ENCODE results near the gene SOCS3.
"Not testable (repeated sequence)": the region's sequence is repeated elsewhere in the genome, so short reads cannot be mapped to it uniquely, and the experiment has no call there.

The SOCS3 gene

GRCh38 chr17:78347453-78347852 lies 12.4 kb downstream of the SOCS3 start:
- no peak for DNase-seq

- DNase-seq = no peak
Observed at GRCh38 chr17:78346605-78347250, 13.1 kb downstream of the SOCS3 start.

DNA sequence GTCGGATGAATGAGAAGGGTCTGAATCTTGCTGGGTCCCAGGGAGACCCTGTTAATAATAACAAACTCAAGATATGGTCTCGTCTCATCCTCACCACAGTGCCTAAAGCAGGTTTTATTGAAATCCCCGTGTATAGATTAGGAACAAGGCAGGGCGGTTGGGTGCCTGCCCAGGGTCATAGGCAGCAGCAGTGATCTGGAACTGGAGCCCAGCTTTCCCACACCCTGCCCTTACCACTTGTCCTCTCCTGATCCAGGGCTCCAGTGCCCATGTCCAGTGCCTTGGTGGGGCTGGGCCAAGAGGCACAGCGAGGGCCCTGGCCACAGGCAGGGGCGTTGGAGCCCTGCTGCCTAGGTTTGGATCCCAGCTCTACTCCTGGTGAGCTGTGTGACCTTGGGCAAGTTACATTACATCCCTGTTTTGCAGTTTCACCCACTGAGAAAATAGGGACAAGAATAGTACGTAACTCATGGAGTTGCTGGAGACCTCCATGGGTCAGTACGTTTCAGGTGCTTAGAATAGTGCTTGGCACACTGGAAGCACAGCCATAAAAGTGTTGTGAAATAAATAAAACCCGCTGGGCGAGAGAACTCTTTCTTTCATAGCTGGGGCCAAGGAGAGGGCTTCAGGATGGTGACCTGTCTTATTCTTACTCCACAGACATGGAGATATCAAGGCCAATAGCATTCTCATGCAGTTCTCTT lies 13.9 kb downstream of the SOCS3 start:
- DNase-seq = no peak

GRCh38 chr17:78345172-78345571 lies 14.7 kb downstream of the SOCS3 start:
- no peak for DNase-seq

DNA sequence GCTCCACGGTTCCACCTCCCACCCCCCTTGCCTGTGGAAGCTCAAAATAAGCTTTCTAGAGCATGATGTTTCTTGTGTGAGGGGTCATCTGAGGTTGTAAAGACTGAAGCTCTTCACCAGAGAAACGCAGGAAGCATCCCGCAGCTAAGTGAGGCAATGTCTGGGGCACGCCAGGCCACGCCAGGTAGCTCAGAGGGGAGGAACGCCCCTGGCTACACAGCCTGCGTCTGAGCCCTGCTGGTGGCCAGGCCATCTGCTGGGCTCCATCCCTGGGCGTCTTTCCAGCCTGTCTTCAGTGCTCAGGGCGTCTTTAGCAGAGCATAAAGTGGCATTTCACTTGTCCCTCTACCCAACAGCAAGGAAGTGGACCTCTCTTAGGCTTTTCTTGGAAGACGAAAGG lies 15.2 kb downstream of the SOCS3 start:
- no peak for DNase-seq

- peak; percentile 65 for DNase-seq
Observed at GRCh38 chr17:78343543-78344201, 16.2 kb downstream of the SOCS3 start.

- peak; percentile 57 for DNase-seq
Observed at GRCh38 chr17:78343187-78343542, 16.7 kb downstream of the SOCS3 start.

- peak; percentile 66 for DNase-seq
Observed at GRCh38 chr17:78342449-78343186, 17.3 kb downstream of the SOCS3 start.

- DNase-seq = peak; percentile 89
Observed at GRCh38 chr17:78341559-78342448, 18.1 kb downstream of the SOCS3 start.

GRCh38 chr17:78340183-78340955 lies 19.5 kb downstream of the SOCS3 start:
- no peak for DNase-seq

DNA sequence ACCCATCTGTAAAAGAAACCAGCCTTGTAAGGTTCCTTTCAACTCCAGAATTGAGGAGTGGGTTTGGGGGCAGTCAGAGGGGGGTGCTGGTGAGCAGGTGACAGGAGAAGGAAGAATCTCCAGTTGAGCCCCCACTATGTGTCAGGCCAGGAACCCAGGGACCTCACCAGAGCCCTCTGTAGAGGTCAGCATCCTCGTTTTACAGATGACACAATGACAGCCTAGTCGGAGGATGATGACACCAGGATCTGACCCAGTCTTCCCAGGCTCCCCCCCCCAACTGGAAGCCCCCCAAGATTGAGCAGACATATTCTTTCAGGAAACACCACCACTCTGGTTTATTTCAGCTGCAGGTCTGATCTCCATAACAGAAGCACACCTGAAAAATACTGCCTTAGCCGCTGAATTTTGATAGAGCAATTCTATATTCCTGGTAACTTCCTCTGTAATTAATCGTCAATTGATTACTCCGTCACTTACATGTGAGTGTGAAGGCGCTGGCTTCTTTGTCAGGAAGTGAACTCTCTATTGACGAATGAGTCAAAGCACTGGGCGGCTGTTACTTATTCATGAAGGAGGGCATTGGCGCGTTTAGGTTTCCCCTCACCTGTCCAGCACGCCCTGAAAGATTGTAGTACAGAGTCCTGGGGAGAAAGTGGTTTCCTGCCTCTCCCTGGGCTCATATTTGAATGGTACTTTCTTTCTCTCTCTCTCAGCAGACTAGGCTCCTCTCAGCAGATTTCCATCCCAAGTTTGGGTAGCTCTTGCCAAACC lies 21.2 kb downstream of the SOCS3 start:
- no peak for DNase-seq

DNA sequence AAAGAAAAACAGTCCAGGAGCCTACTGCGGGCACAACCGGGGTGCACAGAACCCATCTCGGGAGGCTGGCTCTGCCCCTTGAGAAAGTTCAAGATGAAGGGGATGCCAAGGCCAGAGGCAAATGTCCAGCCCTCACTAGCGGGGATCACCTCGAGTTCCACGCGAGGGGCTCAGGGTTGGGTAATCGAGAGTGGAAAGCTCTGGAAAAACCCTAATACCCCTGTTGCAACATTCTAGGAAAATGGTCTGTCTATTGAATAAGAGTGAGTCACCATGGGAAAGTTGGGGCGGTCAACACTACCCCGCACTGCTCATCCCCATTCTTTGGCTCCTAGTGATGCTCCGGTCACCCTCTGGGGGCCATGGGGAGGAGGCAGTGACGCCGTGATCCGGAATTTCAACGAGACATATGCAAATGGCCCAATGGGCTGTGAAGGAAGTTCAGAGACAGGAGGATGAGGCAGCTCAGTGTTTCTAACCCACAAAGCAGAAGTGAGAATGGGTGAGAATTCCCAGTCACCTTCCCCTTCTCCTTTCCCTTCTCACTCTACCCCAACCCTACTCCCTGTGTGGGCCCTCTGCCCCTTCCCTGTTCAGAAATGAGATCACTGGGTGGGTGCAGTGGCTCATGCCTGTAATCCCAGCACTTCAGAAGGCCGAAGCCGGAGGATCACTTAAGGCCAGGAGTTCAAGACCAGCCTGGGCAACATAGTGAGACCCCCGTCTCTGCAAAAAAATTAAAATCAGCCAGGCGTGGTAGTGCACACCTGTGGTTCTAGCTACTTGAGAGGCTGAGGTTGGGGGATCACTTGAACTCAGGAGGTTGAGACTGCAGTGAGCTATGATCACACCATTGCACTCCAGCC lies 22.4 kb downstream of the SOCS3 start:
- no peak for DNase-seq

DNA sequence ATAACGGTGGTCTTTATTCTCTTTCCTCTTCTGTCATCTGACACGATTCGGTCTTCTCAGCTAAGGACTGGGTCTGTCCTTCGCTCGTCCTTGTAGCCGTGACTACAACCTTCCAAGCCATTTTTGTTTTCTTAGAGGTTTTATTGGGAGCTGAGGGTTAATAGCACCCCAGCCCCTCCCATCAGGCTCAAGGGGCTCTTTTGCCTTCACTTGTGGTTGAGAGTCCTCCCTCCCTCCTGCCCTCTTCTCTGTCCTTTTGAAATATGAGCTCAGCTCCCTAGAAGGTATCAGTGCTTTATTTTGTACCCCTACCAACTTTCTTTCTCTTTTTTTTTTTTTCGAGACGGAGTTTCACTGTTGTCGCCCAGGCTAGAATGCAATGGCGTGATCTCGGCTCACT lies 24.7 kb downstream of the SOCS3 start:
- no peak for DNase-seq

DNA sequence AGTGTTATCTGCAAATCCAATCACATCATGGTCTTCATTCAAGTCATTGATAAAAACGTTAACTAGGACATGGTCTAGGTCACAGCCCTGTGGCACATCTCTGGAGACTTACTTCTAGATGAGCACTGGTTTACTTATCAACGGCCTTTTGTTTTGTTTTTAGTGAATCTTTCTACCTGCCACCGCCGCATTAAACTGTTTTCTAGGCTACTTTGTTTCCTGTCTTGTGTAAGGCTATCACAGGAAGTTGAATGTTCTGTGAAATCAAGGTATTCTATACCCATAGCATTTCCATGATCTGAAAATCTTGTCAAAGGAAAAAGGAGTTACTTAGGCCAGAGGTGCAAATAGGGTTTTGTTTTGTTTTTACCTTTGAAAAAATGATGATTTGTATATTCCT lies 26.9 kb downstream of the SOCS3 start:
- DNase-seq = no peak

- not testable (repeated sequence) for DNase-seq
Observed at GRCh38 chr17:78331355-78331754, 28.5 kb downstream of the SOCS3 start.

DNA sequence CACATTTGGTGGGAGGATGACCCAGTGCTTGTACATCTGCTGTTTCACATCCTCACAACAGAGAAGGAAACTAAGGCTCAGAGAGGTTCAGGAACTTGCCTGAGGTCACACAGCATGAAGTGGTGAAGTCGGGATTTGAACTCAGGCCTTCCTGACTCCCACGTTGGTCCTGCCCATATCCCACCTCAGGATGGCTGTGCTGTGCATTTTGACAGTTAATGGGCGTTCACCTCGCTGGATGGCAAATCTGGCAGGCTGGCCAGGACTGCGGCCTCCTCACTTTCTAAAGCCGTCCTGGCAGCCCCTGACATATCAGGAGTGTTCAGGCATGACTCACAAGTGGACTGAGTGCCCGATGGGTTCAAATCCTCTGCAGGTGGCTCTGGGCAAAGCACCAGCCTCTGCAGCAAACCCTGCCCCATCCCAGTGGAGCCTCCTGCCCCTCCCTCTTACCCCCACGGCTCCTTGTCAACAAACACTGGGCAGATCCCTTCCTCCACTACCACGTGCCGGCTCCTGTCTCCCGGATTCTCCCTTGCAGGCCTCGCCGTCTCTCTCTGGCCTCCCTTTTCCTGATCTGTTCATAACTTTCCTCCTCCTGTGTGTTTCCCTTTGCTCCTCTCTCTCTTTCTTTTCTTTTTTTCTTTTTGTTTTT lies 29.2 kb downstream of the SOCS3 start:
- DNase-seq = peak; percentile 49

- DNase-seq = no peak
Observed at GRCh38 chr17:78329263-78330059, 30.4 kb downstream of the SOCS3 start.

DNA sequence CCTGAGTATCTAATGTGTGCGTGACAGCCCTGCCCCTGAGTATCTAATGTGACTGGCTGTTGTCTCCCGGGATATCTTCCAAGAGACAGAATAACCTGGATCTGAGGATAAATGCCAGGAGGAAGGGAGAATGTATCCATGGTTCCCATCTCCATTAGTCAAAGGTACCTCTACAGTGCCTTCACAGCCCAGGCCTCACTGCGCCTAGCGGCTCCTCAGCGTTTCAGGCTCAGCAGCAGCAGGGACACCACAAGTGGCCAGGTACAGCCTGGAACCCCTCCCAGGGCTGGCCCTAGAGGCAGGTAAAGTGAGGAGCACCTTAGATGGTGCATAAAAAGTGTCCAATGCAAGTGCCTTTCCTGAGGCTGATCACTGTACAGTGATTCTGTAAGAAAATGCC lies 32.0 kb downstream of the SOCS3 start:
- no peak for DNase-seq

Measured in DMS53 (cell line).